ENCODE data around the gene FAM184B.
A peak's percentile ranks its signal among the peaks of the same experiment; 100 is the strongest.

Gene FAM184B

GRCh38 chr4:17636696-17637622 lies 144.5 kb downstream of the FAM184B start:
- peak in 55 of 58 donors; percentile 10 to 88 (median 67) for DNase-seq

DNA sequence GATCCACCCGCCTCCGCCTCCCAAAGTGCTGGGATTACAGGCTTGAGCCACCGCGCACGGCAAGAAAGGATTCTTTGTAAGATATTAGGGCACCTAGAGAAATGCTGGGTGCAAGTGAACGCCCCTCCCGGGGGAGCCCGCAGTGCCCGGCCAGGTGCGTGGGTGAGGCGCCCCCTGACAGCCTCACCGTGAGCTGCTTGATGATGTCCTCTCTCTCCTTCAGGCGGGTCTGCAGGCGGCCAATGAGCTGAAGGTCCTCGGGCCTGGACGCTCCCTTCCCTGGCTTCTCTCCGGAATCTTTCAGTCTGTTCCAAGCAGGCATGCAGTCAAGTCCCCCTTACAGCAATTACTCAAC lies 145.1 kb downstream of the FAM184B start:
- DNase-seq: peak in 6 of 58 donors; percentile 36 to 61 (median 40)

DNA sequence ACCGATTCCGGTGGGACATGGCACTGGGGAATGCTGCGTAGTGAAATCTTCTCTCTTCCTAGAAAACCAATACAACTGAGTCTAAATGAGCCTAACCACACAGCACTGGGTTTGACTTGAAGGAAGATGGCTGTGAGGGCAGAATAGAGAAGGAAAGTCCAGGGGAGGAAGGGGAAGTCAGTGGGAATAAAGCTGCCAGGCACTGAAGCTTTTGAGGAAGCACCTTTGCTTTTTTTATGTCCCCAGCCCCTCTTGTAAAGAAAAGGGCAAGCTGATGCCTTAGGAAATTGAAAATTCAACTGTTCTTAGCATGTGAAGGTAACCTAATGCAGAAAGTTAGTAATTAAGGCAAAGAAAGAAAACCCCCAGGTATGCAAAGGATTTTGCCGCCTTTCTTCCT lies 146.4 kb downstream of the FAM184B start:
- no peak for DNase-seq

DNA sequence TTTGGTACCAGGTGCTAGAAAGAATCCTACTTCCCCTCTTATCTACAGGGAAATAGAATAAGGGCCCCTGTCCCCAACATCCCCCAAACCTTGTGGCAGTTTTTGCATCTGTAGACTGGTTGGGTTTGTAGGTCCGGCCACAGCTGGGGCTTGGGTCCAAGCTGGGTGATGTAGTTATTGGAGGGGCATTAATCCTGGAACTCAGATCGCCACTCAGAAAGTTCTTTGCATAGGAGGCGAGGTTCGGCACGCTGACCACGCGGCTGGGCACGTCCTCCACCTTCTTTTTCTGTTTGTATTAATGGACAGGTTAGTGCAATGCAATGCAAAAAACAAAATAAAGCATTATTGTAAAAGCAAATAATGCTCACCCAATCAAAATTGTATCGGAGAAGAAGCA lies 147.8 kb downstream of the FAM184B start:
- DNase-seq: no peak

GRCh38 chr4:17630228-17630627 lies 151.2 kb downstream of the FAM184B start:
- no peak for DNase-seq

DNA sequence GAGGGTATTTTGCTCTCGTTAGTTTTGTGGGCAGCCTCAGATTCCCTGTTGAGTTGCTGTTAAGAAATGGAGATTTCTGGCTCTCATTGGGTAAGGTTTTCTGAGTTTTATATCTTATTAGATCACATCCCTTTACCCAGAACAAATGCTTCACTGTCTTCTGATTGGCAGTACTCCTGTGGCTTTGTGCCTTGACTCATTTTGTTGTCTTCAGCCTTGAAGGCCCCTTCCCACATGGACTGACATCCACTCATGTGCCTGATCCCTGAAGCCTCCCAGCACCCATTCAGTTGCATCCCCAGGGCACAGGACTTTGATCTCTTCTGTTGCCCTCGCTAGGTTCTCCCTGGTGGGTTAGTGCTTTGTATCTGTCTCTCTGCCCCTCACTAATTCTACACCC lies 156.6 kb downstream of the FAM184B start:
- peak in 1 of 58 donors; percentile 23 for DNase-seq

DNA sequence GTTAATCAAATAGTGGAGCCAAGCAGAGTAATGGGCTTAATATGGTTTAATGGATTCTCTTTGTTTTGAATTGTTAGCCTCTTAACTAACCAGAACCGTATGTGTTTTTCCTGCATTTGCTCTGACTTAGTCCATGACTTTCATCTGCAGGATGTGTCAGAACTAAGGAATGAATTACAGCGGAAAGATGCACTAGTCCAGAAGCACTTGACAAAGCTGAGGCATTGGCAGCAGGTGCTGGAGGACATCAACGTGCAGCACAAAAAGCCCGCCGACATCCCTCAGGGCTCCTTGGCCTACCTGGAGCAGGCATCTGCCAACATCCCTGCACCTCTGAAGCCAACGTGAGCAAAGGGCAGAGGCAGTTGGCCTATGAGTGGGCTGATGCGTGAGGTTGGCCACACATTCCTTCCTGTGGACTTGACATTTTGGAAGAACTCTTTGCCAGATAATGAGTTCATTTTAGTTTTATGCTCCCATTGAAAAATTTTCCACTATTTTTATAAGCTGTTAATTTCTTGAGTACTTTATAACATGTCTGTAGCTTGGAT lies 157.9 kb downstream of the FAM184B start:
- no peak for DNase-seq

- DNase-seq: no peak
These were observed 161.9 kb downstream of the FAM184B start for GRCh38 chr4:17619416-17620105.

DNA sequence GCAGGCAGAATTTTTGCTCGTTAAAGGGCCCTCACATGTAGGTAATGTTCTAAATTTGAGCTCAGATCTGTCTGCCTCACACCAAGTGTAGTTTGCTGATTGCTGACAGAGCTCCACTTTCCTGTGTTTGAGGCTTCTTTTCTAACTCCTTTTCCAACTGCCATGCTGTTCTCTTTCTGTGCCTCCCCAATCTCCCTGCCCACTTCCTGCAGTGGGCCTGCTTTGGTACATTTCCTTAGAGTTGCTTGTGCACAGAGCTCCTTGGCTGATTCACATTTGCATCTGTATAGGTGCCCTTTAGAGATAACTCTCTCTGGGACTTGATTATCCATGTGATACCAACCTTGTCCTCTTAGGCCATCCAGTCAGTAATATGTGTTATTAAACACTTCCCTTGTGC lies 162.5 kb downstream of the FAM184B start:
- DNase-seq: no peak

DNA sequence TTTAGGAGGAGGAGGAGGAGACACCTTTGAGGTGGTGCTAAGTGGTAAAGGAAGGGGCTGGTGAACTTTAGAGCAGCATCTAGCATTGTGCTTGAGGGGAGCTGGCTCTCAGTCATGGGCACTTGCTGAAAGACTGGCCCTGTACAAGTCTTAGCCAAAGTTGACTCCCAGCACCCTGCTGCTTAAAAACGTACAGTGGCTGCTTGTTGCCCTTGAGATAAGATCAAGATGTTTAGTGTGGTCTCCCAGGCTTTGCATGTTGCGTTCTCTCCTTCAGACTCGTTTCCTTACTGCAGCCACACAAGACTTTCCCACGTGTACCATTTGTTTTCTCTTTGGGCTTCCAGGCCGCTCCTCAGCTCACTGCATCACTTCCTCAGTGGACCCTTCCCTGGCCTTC lies 165.1 kb downstream of the FAM184B start:
- DNase-seq: no peak

GRCh38 chr4:17614416-17615299 lies 166.8 kb downstream of the FAM184B start, which contains the start of gene MED28:
Gene MED28, plus strand, starts transcription at chr4:17614641. Its CDS starts 14 bp downstream, at chr4:17614655.
- peak; percentile 55 to 95 (median 88) for DNase-seq

GRCh38 chr4:17613761-17614415 lies 167.5 kb downstream of the FAM184B start:
- peak in 14 of 58 donors; percentile 6 to 82 (median 68) for DNase-seq

DNA sequence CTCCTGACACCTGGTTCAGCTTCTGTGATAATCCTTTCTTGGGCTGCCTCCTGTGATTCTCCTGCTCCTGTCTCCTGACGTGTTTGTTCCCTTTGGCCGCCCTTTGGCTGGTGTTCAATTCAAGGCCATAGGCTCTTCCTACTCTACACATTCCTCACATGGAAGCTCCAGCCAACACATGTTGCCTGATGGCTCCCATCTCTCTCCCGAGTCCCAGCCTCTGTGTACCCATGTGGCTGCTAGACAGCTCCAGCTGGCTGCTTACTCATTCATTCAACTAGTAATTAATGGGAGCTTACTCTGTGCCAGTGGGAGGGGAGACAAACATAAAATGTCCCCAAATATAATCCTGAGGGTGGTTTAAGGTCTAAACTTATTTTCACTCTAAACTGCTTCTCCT lies 176.2 kb downstream of the FAM184B start:
- DNase-seq: peak in 5 of 58 donors; percentile 2 to 15 (median 10)

DNA sequence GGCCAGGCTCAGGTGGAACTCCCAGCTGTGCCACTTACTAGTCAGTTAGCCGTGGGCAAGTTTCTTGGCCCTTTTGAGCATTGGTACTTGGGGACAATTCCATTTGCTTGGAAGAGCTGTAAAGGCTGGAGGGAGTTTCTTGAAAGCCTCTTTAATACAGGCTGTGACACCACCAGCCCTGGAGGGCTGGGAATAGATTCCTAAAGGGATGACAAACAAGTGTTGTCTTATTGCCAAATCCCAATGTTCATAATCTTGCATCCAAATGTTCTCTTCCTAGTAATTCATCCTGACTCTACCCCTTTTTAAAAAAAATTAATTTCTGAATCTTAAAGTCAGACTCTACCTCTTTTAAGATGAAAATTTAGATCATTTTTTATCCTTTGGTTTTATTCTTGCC lies 181.6 kb downstream of the FAM184B start:
- DNase-seq: peak in 2 of 58 donors; percentile 11 to 23

DNA sequence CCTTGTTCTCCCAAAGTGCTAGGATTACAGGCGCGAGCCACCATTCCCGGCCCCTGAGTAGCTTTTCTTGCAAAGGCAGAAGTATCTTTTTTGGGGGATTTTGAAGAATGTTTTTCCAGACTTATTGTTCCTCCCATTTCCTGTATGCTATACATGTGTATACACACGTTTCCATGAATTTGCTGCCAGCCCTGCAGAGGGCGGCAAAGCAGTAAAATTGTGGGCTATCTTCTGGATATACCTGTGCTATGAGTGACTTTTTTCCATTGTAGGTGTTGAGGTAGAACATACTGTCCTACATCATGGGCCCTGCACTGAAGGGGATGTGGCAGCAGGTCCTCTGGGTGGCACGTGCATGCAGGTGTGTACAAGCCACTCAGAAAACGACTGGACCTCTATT lies 183.9 kb downstream of the FAM184B start:
- no peak for DNase-seq

GRCh38 chr4:17595471-17596005 lies 185.9 kb downstream of the FAM184B start:
- DNase-seq: no peak

DNA sequence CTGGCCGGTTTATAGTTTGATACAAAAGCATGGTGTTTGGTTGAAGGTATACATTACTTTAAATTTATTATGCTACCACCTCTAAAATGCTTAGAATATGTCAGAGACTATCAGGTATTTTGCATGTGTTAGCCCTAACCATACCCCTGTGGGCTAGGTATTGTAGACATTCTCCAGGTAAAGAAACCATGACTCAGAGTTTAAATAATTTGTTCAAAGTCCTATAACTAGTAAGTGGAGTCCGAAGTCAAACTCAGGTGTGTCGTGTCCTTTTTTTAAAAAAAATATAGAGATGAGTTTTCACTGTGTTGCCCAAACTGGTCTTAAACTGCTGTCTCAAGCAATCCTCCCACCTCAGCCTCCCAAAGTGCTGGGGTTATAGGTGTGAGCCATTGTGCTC lies 192.1 kb downstream of the FAM184B start:
- no peak for DNase-seq

- peak in 4 of 58 donors; percentile 4 to 54 (median 6) for DNase-seq
These were observed 194.2 kb downstream of the FAM184B start for GRCh38 chr4:17587094-17587822.

DNA sequence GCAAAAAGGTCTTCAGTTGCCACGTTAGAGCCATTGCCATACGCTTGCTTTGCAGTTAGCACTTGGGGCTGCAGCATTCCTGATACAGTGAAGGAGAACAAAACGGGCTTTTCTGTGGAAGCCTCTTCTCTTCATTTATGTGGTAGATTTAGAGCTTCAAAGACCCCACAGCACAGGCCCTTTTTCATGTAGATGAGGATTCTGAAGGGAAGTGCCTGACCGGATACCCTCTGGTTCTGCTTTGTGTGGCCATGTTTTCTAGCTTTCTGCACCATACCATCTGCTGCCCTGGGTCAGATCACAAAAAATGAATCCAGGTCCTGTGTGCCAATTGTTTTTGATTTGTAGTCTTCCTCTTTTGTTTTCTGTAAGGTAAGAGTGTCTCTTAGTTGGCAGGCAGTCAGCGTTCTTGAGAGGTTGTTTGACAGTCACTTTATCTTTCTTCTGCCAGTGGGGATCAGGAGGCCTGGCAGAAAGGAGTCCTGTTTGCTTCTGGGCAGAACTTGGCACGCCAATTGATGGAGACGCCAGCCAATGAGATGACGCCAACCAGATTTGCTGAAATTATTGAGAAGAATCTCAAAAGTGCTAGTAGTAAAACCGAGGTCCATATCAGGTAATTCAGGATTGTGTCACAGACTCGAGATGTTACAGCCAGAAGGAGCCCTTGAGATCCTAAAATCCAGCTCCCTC lies 196.8 kb downstream of the FAM184B start:
- DNase-seq: peak in 3 of 58 donors; percentile 8 to 26 (median 21)

Data from anterior cingulate cortex (tissue), 58 donors.